HEK293 (cell line): Measurements from ENCODE around the gene CNIH1.

Source experiments
- CTCF ChIA-PET: fragments of 350-600 bp; formaldehyde crosslinking; extraction: SDS; loops from one replicate; lab custom pipeline; 2021; ENCODE audit warnings: antibody characterized with exemption; lab: Yijun Ruan, JAX
- POLR2A ChIA-PET: fragments of 300-600 bp; formaldehyde crosslinking; extraction: SDS; loops from one replicate; lab custom pipeline; 2020; ENCODE audit warnings: antibody characterized with exemption, inconsistent platforms; lab: Yijun Ruan, JAX
- H3K27ac ChIP-seq: fragments of 200-500 bp; sonication (Bioruptor generic); 2 replicates; pipeline ENCODE4 v1.5.1; 2014; ENCODE audit warnings: low read depth, low read length, control low read depth, inconsistent platforms; ENCODE audit errors: extremely low read depth
- H3K36me3 ChIP-seq, 2 experiments: fragments of 200-500 bp in 1 of 2; sonication (Bioruptor generic) in 1 of 2; 1 replicate in 1 of 2; 2 replicates in 1 of 2; pipeline ENCODE4 v1.5.1; 2014 to 2017; ENCODE audit warnings: inconsistent platforms in 2 of 2, low read length in 2 of 2; ENCODE audit not compliant: control insufficient read depth in 2 of 2, insufficient read depth in 1 of 2
- H3K4me1 ChIP-seq: fragments of 200-500 bp; sonication (Bioruptor generic); 2 replicates; pipeline ENCODE4 v1.5.1; 2014; ENCODE audit warnings: mild to moderate bottlenecking, low read length, inconsistent platforms; ENCODE audit not compliant: control insufficient read depth, insufficient read depth
- H3K4me3 ChIP-seq: 2 replicates; pipeline ENCODE4 v1.5.1; 2011; ENCODE audit warnings: low read depth, mild to moderate bottlenecking, control low read depth, low read length, moderate library complexity
- H3K9me3 ChIP-seq: fragments of 200-500 bp; sonication (Bioruptor generic); 2 replicates; pipeline ENCODE4 v1.5.1; 2014; ENCODE audit warnings: low read depth, low read length, inconsistent platforms; ENCODE audit not compliant: control insufficient read depth, insufficient read depth
- EGR2 ChIP-seq: fragments of 450-650 bp; formaldehyde crosslinking; IDR thresholded peaks from 2 replicates; pipeline ENCODE4 v1.5.1; 2016; ENCODE audit warnings: low read depth, missing biosample characterization, missing genetic modification characterization
- KLF8 ChIP-seq: fragments of 450-650 bp; formaldehyde crosslinking; IDR thresholded peaks from 2 replicates; pipeline ENCODE4 v1.5.1; 2016; ENCODE audit warnings: missing biosample characterization, missing genetic modification characterization
- PRDM1 ChIP-seq: fragments of 450-650 bp; formaldehyde crosslinking; IDR thresholded peaks from 2 replicates; pipeline ENCODE4; 2016; ENCODE audit warnings: missing biosample characterization, missing genetic modification characterization
- ZBTB1 ChIP-seq: fragments of 450-650 bp; formaldehyde crosslinking; IDR thresholded peaks from 2 replicates; pipeline ENCODE4 v1.5.1; 2016; ENCODE audit warnings: missing biosample characterization, missing genetic modification characterization
- ZBTB10 ChIP-seq: fragments of 450-650 bp; formaldehyde crosslinking; IDR thresholded peaks from 2 replicates; pipeline ENCODE4 v1.5.1; 2016; ENCODE audit warnings: missing biosample characterization, missing genetic modification characterization
- ZBTB17 ChIP-seq: fragments of 450-650 bp; formaldehyde crosslinking; IDR thresholded peaks from 2 replicates; pipeline ENCODE4 v1.5.1; 2016; ENCODE audit warnings: missing biosample characterization, missing genetic modification characterization
- ZEB2 ChIP-seq: fragments of 450-650 bp; formaldehyde crosslinking; IDR thresholded peaks from 2 replicates; pipeline ENCODE4 v1.5.1; 2016; ENCODE audit warnings: missing biosample characterization, missing genetic modification characterization
- ZNF10 ChIP-seq: fragments of 450-650 bp; formaldehyde crosslinking; IDR thresholded peaks from 2 replicates; pipeline ENCODE4 v1.5.1; 2017; ENCODE audit warnings: missing biosample characterization, missing genetic modification characterization
- ZNF114 ChIP-seq: fragments of 450-650 bp; formaldehyde crosslinking; IDR thresholded peaks from 2 replicates; pipeline ENCODE4 v1.5.0; 2017; ENCODE audit warnings: missing biosample characterization, missing genetic modification characterization
- ZNF292 ChIP-seq: fragments of 450-650 bp; formaldehyde crosslinking; IDR thresholded peaks from 2 replicates; pipeline ENCODE4 v1.5.1; 2016; ENCODE audit warnings: low read depth, missing biosample characterization, missing genetic modification characterization, borderline replicate concordance
- ZNF335 ChIP-seq: fragments of 450-650 bp; formaldehyde crosslinking; conservative IDR thresholded peaks from 2 replicates; pipeline ENCODE4 v1.5.1; 2016; ENCODE audit warnings: missing biosample characterization, missing genetic modification characterization
- ZNF366 ChIP-seq: fragments of 450-650 bp; formaldehyde crosslinking; conservative IDR thresholded peaks from 2 replicates; pipeline ENCODE4 v1.5.1; 2016; ENCODE audit warnings: missing biosample characterization, missing genetic modification characterization
- ZNF473 ChIP-seq: fragments of 450-650 bp; formaldehyde crosslinking; IDR thresholded peaks from 2 replicates; pipeline ENCODE4 v1.5.1; 2017; ENCODE audit warnings: missing biosample characterization, missing genetic modification characterization
- ZNF488 ChIP-seq: fragments of 450-650 bp; formaldehyde crosslinking; IDR thresholded peaks from 2 replicates; pipeline ENCODE4 v1.5.1; 2016; ENCODE audit warnings: missing biosample characterization, missing genetic modification characterization
- ZNF501 ChIP-seq: fragments of 450-650 bp; formaldehyde crosslinking; IDR thresholded peaks from 2 replicates; pipeline ENCODE4 v1.5.1; 2016; ENCODE audit warnings: missing biosample characterization, missing genetic modification characterization
- ZNF555 ChIP-seq: fragments of 450-650 bp; formaldehyde crosslinking; conservative IDR thresholded peaks from 2 replicates; pipeline ENCODE4 v1.5.1; 2017; ENCODE audit warnings: missing biosample characterization, mild to moderate bottlenecking, missing genetic modification characterization, inconsistent platforms
- ZNF600 ChIP-seq: fragments of 450-650 bp; formaldehyde crosslinking; IDR thresholded peaks from 2 replicates; pipeline ENCODE4 v1.5.1; 2016; ENCODE audit warnings: missing biosample characterization, missing genetic modification characterization
- ZNF626 ChIP-seq: fragments of 450-650 bp; sonication (Bioruptor Pico); formaldehyde crosslinking; IDR thresholded peaks from 2 replicates; pipeline ENCODE4 v1.5.1; 2018; ENCODE audit warnings: missing biosample characterization, missing genetic modification characterization, inconsistent platforms
- ZNF629 ChIP-seq: fragments of 450-650 bp; formaldehyde crosslinking; IDR thresholded peaks from 2 replicates; pipeline ENCODE4 v1.5.1; 2017; ENCODE audit warnings: missing biosample characterization, missing genetic modification characterization
- ZNF664 ChIP-seq: fragments of 450-650 bp; formaldehyde crosslinking; IDR thresholded peaks from 2 replicates; pipeline ENCODE4 v1.5.1; 2016; ENCODE audit warnings: missing biosample characterization, missing genetic modification characterization
- ZNF701 ChIP-seq: fragments of 450-650 bp; formaldehyde crosslinking; IDR thresholded peaks from 2 replicates; pipeline ENCODE4 v1.5.1; 2016; ENCODE audit warnings: missing biosample characterization, missing genetic modification characterization
- ZNF747 ChIP-seq: fragments of 450-650 bp; formaldehyde crosslinking; IDR thresholded peaks from 2 replicates; pipeline ENCODE4 v1.5.1; 2016; ENCODE audit warnings: missing biosample characterization, missing genetic modification characterization
- ZSCAN30 ChIP-seq: fragments of 450-650 bp; IDR thresholded peaks from 2 replicates; pipeline ENCODE4 v1.5.1; 2018; ENCODE audit warnings: missing biosample characterization, mild to moderate bottlenecking, missing genetic modification characterization, moderate library complexity
- TF ChIP-seq, protein P1 (sequence below): fragments of 450-650 bp; formaldehyde crosslinking; IDR thresholded peaks from 2 replicates; pipeline ENCODE4 v1.5.1; 2016; ENCODE audit warnings: missing biosample characterization, missing genetic modification characterization, low read depth
- TF ChIP-seq, protein P2 (sequence below): fragments of 450-650 bp; formaldehyde crosslinking; IDR thresholded peaks from 2 replicates; pipeline ENCODE4 v1.5.1; 2016; ENCODE audit warnings: missing biosample characterization, missing genetic modification characterization
- TF ChIP-seq, protein P3 (sequence below): fragments of 450-650 bp; formaldehyde crosslinking; IDR thresholded peaks from 2 replicates; pipeline ENCODE4 v1.5.1; 2017; ENCODE audit warnings: missing biosample characterization, missing genetic modification characterization
- TF ChIP-seq, protein P4 (sequence below): fragments of 450-650 bp; formaldehyde crosslinking; IDR thresholded peaks from 2 replicates; pipeline ENCODE4 v1.5.1; 2016; ENCODE audit warnings: missing biosample characterization, missing genetic modification characterization

The CNIH1 gene

GRCh38 chr14:54435500-54435981 lies 5.6 kb downstream of the CNIH1 start:
- no peaks in the 10 kb centered on the region for H3K9me3 ChIP-seq
- H3K4me1 ChIP-seq: peaks cover 30% of the 10 kb centered on the region
- H3K36me3 ChIP-seq: peaks cover 10 to 25% of the 10 kb centered on the region in 2 experiments
- POLR2A ChIA-PET: no interaction called here
- CTCF ChIA-PET: interaction anchor here (0.6 to 0.8 kb wide), 2 partner anchors 15 to 24 kb away, joined by 3 read pairs; no protein-coding TSS in a partner anchor
- no peak overlapping the region for H3K4me3 ChIP-seq
- no peak overlapping the region for H3K27ac ChIP-seq
- TF ChIP-seq ZEB2 (tag by site-specific recombination): 0 out of 2 replicates have a peak, but pooled peaks have one; percentile 37
- TF ChIP-seq ZNF501 (tag by site-specific recombination): no peak
- peak; percentile 19; the same call in 1 of the 2 replicates for TF ChIP-seq ZNF629
- TF ChIP-seq EGR2 (tag by site-specific recombination): no peak
- TF ChIP-seq, protein P1, sequence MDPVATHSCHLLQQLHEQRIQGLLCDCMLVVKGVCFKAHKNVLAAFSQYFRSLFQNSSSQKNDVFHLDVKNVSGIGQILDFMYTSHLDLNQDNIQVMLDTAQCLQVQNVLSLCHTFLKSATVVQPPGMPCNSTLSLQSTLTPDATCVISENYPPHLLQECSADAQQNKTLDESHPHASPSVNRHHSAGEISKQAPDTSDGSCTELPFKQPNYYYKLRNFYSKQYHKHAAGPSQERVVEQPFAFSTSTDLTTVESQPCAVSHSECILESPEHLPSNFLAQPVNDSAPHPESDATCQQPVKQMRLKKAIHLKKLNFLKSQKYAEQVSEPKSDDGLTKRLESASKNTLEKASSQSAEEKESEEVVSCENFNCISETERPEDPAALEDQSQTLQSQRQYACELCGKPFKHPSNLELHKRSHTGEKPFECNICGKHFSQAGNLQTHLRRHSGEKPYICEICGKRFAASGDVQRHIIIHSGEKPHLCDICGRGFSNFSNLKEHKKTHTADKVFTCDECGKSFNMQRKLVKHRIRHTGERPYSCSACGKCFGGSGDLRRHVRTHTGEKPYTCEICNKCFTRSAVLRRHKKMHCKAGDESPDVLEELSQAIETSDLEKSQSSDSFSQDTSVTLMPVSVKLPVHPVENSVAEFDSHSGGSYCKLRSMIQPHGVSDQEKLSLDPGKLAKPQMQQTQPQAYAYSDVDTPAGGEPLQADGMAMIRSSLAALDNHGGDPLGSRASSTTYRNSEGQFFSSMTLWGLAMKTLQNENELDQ (tag by site-specific recombination): no peak
- no peak for TF ChIP-seq ZNF747 (tag by site-specific recombination)
- no peak for TF ChIP-seq ZNF701 (tag by site-specific recombination)
- TF ChIP-seq ZNF488 (tag by site-specific recombination): no peak
- peak; percentile 71 for TF ChIP-seq ZNF600 (tag by site-specific recombination)
- peak; percentile 53; the same call in 1 of the 2 replicates for TF ChIP-seq ZBTB17
- no peak for TF ChIP-seq ZNF473 (tag by site-specific recombination)
- TF ChIP-seq ZNF114: no peak
- TF ChIP-seq ZNF366 (tag by site-specific recombination): peak; percentile 31; the same call in 1 of the 2 replicates
- TF ChIP-seq KLF8: no peak
- no peak for TF ChIP-seq ZNF292 (tag by site-specific recombination)
- 0 out of 2 replicates have a peak, but pooled peaks have one; percentile 25 for TF ChIP-seq ZNF664 (tag by site-specific recombination)
- TF ChIP-seq ZNF555 (tag by site-specific recombination): no peak
- no peak for TF ChIP-seq ZNF10 (tag by site-specific recombination)
- TF ChIP-seq ZNF335 (tag by site-specific recombination): peak; percentile 7; the same call in 1 of the 2 replicates
- no peak for TF ChIP-seq ZBTB10
- TF ChIP-seq, protein P2, sequence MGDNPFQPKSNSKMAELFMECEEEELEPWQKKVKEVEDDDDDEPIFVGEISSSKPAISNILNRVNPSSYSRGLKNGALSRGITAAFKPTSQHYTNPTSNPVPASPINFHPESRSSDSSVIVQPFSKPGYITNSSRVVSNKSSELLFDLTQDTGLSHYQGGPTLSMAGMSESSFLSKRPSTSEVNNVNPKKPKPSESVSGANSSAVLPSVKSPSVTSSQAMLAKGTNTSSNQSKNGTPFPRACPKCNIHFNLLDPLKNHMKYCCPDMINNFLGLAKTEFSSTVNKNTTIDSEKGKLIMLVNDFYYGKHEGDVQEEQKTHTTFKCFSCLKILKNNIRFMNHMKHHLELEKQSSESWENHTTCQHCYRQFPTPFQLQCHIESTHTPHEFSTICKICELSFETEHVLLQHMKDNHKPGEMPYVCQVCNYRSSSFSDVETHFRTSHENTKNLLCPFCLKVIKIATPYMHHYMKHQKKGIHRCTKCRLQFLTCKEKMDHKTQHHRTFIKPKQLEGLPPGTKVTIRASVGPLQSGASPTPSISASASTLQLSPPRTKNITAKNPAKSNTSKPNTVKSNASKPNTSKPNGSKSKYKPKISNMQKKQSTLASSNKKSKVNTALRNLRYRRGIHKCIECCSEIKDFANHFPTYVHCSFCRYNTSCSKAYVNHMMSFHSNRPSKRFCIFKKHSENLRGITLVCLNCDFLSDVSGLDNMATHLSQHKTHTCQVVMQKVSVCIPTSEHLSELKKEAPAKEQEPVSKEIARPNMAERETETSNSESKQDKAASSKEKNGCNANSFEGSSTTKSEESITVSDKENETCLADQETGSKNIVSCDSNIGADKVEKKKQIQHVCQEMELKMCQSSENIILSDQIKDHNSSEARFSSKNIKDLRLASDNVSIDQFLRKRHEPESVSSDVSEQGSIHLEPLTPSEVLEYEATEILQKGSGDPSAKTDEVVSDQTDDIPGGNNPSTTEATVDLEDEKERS (tag by site-specific recombination): no peak
- TF ChIP-seq ZBTB1: no peak
- TF ChIP-seq ZNF626 (tag by site-specific recombination): no peak
- no peak for TF ChIP-seq ZSCAN30 (tag by site-specific recombination)
- TF ChIP-seq, protein P3, sequence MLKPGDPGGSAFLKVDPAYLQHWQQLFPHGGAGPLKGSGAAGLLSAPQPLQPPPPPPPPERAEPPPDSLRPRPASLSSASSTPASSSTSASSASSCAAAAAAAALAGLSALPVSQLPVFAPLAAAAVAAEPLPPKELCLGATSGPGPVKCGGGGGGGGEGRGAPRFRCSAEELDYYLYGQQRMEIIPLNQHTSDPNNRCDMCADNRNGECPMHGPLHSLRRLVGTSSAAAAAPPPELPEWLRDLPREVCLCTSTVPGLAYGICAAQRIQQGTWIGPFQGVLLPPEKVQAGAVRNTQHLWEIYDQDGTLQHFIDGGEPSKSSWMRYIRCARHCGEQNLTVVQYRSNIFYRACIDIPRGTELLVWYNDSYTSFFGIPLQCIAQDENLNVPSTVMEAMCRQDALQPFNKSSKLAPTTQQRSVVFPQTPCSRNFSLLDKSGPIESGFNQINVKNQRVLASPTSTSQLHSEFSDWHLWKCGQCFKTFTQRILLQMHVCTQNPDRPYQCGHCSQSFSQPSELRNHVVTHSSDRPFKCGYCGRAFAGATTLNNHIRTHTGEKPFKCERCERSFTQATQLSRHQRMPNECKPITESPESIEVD (tag by site-specific recombination): peak; percentile 55
- peak; percentile 55 for TF ChIP-seq PRDM1
- TF ChIP-seq, protein P4, sequence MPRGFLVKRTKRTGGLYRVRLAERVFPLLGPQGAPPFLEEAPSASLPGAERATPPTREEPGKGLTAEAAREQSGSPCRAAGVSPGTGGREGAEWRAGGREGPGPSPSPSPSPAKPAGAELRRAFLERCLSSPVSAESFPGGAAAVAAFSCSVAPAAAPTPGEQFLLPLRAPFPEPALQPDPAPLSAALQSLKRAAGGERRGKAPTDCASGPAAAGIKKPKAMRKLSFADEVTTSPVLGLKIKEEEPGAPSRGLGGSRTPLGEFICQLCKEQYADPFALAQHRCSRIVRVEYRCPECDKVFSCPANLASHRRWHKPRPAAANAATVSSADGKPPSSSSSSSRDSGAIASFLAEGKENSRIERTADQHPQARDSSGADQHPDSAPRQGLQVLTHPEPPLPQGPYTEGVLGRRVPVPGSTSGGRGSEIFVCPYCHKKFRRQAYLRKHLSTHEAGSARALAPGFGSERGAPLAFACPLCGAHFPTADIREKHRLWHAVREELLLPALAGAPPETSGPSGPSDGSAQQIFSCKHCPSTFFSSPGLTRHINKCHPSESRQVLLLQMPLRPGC (tag by site-specific recombination): 0 out of 2 replicates have a peak, but pooled peaks have one; percentile 53
